ENCODE data around the gene ATP8B1.

The ATP8B1 gene

DNA sequence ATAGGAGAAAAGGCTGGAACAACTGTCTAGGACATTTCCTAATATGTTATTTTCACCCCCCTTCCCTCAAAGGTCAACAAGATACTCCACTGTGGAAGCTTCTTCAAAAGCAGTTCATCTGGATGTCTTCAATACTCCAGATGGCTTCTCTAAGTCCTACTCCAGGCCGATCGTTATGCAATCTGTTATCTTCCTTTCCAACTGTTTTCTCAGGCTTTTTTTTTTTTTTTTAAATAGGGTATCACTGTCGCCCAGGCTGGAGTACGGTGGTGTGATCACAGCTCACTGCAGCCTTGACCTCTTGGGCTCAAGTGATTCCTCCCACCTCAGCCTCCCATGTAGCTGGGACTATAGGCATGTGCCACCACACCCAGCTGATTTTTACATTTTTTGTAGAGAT lies 26.3 kb downstream of the ATP8B1 start:
- Histone ChIP-seq H3K27ac (ENCODE audit: low read depth, low read length) (no peak overlapping the region), H3K9me3 (ENCODE audit: insufficient read depth, low read depth, low read length) (no peaks in the 10 kb centered on the region), H3K9ac (ENCODE audit: low read depth, low read length) (no peak overlapping the region), H3K4me1 (ENCODE audit: insufficient read depth, low read length) (peaks cover 14% of the 10 kb centered on the region), H3K27me3 (ENCODE audit: insufficient read depth, low read length) (no peaks in the 10 kb centered on the region), H3K36me3 (ENCODE audit: insufficient read depth, low read length) (no peaks in the 10 kb centered on the region), H3K4me3 (ENCODE audit: low read length) (no peak overlapping the region)
- WGBS, result 86% methylated on average over 4 of the region's 4 CpGs

DNA sequence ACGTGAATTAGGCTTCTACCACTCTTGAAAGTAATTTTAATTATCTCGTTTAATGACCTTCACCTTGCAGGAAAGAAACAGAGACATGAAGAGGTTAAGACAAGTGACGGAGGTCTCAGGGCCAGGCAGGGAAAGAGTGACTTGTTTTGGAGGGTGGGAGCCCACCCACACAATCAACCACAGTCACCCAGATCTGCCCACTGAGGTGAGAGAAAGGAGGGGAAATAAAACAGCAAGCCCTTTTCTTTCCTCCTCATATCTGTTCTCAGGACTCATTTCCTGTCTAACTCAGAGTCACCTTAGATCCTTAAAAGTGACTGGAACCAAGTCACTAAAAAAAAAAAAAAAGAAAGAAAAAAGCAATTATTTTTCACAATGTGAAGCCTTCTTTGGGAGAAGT lies 26.8 kb downstream of the ATP8B1 start:
- H3K27ac ChIP-seq (ENCODE audit: low read depth, low read length), result no peak overlapping the region
- H3K9me3 ChIP-seq (ENCODE audit: insufficient read depth, low read depth, low read length), result no peaks in the 10 kb centered on the region
- H3K27me3 ChIP-seq (ENCODE audit: insufficient read depth, low read length), result no peaks in the 10 kb centered on the region
- H3K9ac ChIP-seq (ENCODE audit: low read depth, low read length), result no peak overlapping the region
- 100% methylated on average over 3 of the region's 3 CpGs for WGBS
- no peak overlapping the region for H3K4me3 ChIP-seq (ENCODE audit: low read length)
- H3K4me1 ChIP-seq (ENCODE audit: insufficient read depth, low read length), result peaks cover 16% of the 10 kb centered on the region
- H3K36me3 ChIP-seq (ENCODE audit: insufficient read depth, low read length), result no peaks in the 10 kb centered on the region

DNA sequence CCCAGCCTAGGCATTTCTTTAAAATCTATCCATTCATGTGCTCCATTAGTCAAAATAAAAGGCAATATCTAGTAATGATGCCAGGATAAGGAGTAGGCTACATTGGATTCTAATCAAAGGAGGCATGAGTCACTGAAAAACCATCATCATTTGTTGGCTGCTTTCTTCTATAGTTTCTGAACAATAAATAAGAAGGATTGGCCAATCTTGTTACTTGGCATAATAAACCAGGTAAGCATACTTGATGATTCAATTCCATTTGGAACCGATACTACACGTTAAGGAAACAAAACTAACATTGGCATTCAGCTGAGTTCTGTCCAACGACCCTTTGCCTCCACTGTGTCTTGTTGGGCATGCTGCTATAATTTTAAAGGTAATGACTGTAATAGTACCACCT lies 27.2 kb downstream of the ATP8B1 start:
- Histone ChIP-seq H3K9ac (ENCODE audit: low read depth, low read length) (no peak overlapping the region), H3K27me3 (ENCODE audit: insufficient read depth, low read length) (no peaks in the 10 kb centered on the region), H3K4me3 (ENCODE audit: low read length) (no peak overlapping the region), H3K36me3 (ENCODE audit: insufficient read depth, low read length) (no peaks in the 10 kb centered on the region), H3K9me3 (ENCODE audit: insufficient read depth, low read depth, low read length) (no peaks in the 10 kb centered on the region), H3K4me1 (ENCODE audit: insufficient read depth, low read length) (peaks cover 17% of the 10 kb centered on the region), H3K27ac (ENCODE audit: low read depth, low read length) (no peak overlapping the region)
- 99% methylated on average over 3 of the region's 3 CpGs for WGBS

DNA sequence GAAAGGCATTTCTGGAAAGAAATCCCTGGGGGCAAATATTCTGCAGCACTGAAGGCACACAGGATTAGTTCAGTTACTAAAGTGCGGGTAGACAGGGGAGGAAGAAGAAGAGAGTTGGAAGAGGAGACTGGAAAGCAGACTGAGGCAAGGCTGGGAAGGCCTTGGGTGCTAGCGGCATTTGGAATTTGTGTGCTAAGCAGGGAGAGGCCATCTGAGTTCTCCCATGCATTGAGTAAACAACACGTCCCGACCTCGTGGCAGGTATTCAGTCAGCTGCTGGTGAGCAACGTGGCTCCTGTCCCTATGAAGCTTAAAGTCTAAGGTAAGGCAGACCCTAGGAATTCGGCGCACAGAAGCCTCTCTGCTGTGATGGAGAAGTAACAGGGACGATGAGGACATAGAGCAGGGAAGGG lies 30.7 kb downstream of the ATP8B1 start:
- WGBS, result 81% methylated on average over 9 of the region's 9 CpGs
- peaks cover 6% of the 10 kb centered on the region; the same call in 1 of the 2 replicates for H3K4me1 ChIP-seq (ENCODE audit: insufficient read depth, low read length)
- no peak overlapping the region for H3K27ac ChIP-seq (ENCODE audit: low read depth, low read length)

DNA sequence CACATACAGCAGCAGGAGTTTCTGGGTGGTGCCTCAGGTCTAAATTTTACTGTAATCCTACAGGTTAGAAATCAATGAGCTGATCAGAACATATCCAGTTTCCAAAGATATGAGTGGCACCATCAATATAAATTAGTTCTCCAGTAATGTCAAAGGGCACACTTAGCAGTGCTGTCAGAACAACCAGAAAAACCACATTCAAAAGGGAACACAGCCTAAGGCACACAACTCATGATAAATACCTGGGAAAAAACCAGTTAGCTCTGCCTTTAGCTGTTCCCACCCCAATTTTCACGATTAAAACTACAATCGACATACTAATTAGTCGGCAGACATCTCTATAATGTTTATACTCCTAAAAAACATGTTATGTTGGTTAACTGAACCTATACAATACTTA lies 31.5 kb downstream of the ATP8B1 start:
- 98% methylated on average over 2 of the region's 3 CpGs for WGBS
- no peaks in the 10 kb centered on the region for H3K36me3 ChIP-seq (ENCODE audit: insufficient read depth, low read length)
- H3K27me3 ChIP-seq (ENCODE audit: insufficient read depth, low read length), result no peaks in the 10 kb centered on the region
- H3K27ac ChIP-seq (ENCODE audit: low read depth, low read length), result no peak overlapping the region
- no peak overlapping the region for H3K9ac ChIP-seq (ENCODE audit: low read depth, low read length)
- H3K9me3 ChIP-seq (ENCODE audit: insufficient read depth, low read depth, low read length), result no peaks in the 10 kb centered on the region
- no peak overlapping the region for H3K4me3 ChIP-seq (ENCODE audit: low read length)
- peaks cover 6% of the 10 kb centered on the region; the same call in 1 of the 2 replicates for H3K4me1 ChIP-seq (ENCODE audit: insufficient read depth, low read length)

More for the DNA sequence above, 30.7 kb downstream of the ATP8B1 start:
- Histone ChIP-seq H3K9ac (ENCODE audit: low read depth, low read length) (no peak overlapping the region), H3K27me3 (ENCODE audit: insufficient read depth, low read length) (no peaks in the 10 kb centered on the region), H3K9me3 (ENCODE audit: insufficient read depth, low read depth, low read length) (no peaks in the 10 kb centered on the region), H3K4me3 (ENCODE audit: low read length) (no peak overlapping the region), H3K36me3 (ENCODE audit: insufficient read depth, low read length) (no peaks in the 10 kb centered on the region)

DNA sequence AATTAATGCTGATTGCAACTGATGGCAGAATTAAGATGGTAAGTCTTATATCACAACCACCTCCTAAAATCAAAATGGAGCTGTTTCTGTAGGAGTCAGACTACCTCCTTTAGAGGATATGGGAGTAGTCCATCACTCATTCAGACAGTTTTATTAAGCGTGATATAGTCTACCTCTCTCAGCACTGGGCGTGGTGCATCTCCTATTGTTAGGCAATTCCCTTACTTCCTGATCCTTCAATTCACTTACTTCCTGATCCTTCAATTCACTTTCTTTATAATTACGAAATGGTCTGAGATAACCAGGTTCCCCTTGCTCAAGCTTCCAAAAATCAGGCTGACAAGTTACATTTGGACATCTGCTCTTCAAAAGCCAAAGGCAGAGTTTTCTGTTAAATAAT lies 31.9 kb downstream of the ATP8B1 start:
- Histone ChIP-seq H3K4me3 (ENCODE audit: low read length) (no peak overlapping the region), H3K9ac (ENCODE audit: low read depth, low read length) (no peak overlapping the region), H3K27ac (ENCODE audit: low read depth, low read length) (no peak overlapping the region)

DNA sequence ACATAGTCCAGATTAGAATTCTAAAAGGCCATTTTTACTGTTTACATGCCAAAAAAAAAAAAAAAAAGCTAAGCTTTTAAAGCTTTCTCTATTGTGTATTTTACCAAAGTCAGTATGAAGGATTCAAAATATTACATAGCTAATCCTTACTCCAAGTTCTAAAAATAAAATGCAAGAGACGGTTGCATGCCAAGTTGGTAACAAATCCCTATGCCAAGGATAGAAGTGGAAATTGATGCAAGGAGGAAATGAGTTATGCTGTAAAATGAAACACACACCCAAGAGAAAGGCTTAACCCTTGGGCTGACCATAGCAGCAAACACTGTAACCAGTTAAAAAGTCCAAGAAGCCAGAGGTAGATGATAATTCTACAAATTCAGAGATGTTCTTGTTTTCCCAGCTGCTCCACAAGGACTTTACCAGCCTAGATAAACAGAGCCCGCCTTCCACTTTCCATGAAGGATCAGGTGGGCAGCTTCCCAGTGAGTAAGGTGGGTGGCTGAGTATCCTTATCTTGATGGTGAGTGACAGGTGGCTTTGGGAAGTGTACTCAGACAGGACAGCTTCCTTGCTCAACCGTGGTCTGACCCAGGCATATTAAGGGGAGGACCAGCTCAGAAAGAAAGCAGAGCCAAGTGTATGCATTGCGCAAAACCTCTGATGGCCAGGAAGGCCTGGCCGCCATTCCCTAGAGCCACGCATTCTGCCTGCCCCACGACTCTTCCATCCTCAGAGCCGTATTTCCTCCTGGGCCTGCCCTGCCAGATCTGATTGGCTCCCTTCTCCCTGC lies 34.4 kb downstream of the ATP8B1 start:
- no peak overlapping the region for H3K9ac ChIP-seq (ENCODE audit: low read depth, low read length)
- H3K9me3 ChIP-seq (ENCODE audit: insufficient read depth, low read depth, low read length), result no peaks in the 10 kb centered on the region
- WGBS, result 92% methylated on average over 7 of the region's 8 CpGs
- no peak overlapping the region for H3K4me3 ChIP-seq (ENCODE audit: low read length)
- H3K4me1 ChIP-seq (ENCODE audit: insufficient read depth, low read length), result peaks cover 6% of the 10 kb centered on the region; the same call in 1 of the 2 replicates
- H3K27me3 ChIP-seq (ENCODE audit: insufficient read depth, low read length), result no peaks in the 10 kb centered on the region
- H3K36me3 ChIP-seq (ENCODE audit: insufficient read depth, low read length), result no peaks in the 10 kb centered on the region
- no peak overlapping the region for H3K27ac ChIP-seq (ENCODE audit: low read depth, low read length)

More for the DNA sequence above, 31.9 kb downstream of the ATP8B1 start:
- no peaks in the 10 kb centered on the region for H3K9me3 ChIP-seq (ENCODE audit: insufficient read depth, low read depth, low read length)
- peaks cover 6% of the 10 kb centered on the region; the same call in 1 of the 2 replicates for H3K4me1 ChIP-seq (ENCODE audit: insufficient read depth, low read length)
- WGBS, result 83% methylated on average over 3 of the region's 3 CpGs
- no peaks in the 10 kb centered on the region for H3K27me3 ChIP-seq (ENCODE audit: insufficient read depth, low read length)
- no peaks in the 10 kb centered on the region for H3K36me3 ChIP-seq (ENCODE audit: insufficient read depth, low read length)

DNA sequence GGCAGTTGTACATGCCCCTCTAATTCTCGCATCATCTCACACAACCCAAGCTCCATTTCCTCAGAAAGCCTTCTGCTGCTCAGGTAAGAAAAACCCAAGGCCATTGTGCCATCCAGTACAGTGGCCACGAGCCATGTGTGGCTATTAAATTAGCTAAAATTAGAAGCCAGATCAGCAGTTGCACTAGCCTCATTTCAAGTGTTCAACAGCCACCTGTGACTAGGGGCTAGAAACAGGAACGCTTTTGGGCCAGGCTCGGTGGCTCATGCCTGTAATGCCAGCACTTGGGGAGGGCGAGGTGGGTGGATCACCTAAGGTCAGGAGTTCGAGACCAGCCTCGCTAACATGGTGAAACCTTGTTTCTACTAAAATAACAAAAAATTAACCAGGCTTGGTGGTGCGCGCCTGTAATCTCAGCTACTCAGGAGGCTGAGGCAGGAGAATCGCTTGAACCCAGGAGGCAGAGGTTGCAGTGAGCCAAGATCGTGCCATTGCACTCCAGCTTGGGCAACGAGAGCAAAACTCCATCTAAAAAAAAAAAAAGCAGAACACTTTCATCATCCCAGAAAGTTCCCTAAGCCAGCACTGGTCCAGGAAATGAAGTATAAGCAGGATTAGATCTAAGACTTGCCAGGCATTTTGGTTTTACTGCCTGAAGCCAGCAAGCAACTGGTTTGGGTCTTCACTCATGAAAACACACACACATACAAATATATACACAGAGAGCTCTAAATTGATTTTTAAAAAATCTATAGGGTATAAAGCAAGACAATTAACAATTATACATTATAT lies 35.7 kb downstream of the ATP8B1 start:
- H3K27me3 ChIP-seq (ENCODE audit: insufficient read depth, low read length), result no peaks in the 10 kb centered on the region
- 91% methylated on average over 12 of the region's 12 CpGs for WGBS
- H3K36me3 ChIP-seq (ENCODE audit: insufficient read depth, low read length), result no peaks in the 10 kb centered on the region
- peaks cover 6% of the 10 kb centered on the region; the same call in 1 of the 2 replicates for H3K4me1 ChIP-seq (ENCODE audit: insufficient read depth, low read length)
- H3K9me3 ChIP-seq (ENCODE audit: insufficient read depth, low read depth, low read length), result no peaks in the 10 kb centered on the region
- H3K27ac ChIP-seq (ENCODE audit: low read depth, low read length), result no peak overlapping the region
- no peak overlapping the region for H3K9ac ChIP-seq (ENCODE audit: low read depth, low read length)
- no peak overlapping the region for H3K4me3 ChIP-seq (ENCODE audit: low read length)

DNA sequence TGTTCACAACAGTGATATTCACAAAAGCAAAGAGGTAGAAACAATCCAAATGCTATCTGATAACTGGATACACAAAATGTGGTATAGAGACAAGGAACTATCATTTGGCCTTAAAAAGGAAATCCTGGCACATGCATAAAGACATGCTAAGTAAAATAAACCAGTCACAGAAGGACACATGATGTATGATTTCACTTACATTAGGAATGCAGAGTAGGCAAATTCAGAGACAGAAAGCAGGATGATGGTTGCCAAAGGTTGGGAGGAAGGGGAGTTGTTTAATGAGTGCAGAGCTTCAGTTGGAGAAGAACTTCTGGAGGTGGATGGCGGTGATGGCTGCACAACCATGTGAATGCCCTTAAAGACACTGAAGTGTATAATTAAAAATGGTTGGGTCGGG lies 38.1 kb downstream of the ATP8B1 start:
- Histone ChIP-seq H3K4me3 (ENCODE audit: low read length) (no peak overlapping the region), H3K27me3 (ENCODE audit: insufficient read depth, low read length) (no peaks in the 10 kb centered on the region), H3K36me3 (ENCODE audit: insufficient read depth, low read length) (no peaks in the 10 kb centered on the region), H3K9ac (ENCODE audit: low read depth, low read length) (no peak overlapping the region), H3K9me3 (ENCODE audit: insufficient read depth, low read depth, low read length) (no peaks in the 10 kb centered on the region), H3K4me1 (ENCODE audit: insufficient read depth, low read length) (no peaks in the 10 kb centered on the region), H3K27ac (ENCODE audit: low read depth, low read length) (no peak overlapping the region)
- 95% methylated on average over 2 of the region's 2 CpGs for WGBS

DNA sequence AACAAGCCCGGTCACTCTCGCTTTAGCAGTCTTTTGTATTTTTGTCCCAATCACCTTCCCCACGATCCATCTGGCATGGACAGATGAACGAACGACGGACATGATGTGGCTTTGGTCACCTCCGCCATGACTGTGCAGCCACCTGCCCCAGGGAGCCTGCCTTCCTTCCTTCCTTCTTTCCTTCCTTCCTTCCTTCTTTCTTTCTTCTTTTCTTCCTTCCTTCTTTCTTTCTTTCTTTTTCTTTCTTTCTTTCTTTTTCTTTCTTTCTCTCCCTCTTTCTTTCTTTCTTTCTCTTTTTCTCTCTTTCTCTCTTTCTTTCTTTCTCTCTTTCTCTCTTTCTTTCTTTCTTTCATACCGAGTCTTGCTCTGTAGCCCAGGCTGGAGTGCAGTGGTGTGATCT lies 39.0 kb downstream of the ATP8B1 start:
- Histone ChIP-seq H3K4me1 (ENCODE audit: insufficient read depth, low read length) (no peaks in the 10 kb centered on the region), H3K36me3 (ENCODE audit: insufficient read depth, low read length) (no peaks in the 10 kb centered on the region), H3K9ac (ENCODE audit: low read depth, low read length) (no peak overlapping the region), H3K27me3 (ENCODE audit: insufficient read depth, low read length) (no peaks in the 10 kb centered on the region), H3K27ac (ENCODE audit: low read depth, low read length) (no peak overlapping the region), H3K9me3 (ENCODE audit: insufficient read depth, low read depth, low read length) (no peaks in the 10 kb centered on the region), H3K4me3 (ENCODE audit: low read length) (no peak overlapping the region)
- WGBS, result 90% methylated on average over 8 of the region's 8 CpGs

DNA sequence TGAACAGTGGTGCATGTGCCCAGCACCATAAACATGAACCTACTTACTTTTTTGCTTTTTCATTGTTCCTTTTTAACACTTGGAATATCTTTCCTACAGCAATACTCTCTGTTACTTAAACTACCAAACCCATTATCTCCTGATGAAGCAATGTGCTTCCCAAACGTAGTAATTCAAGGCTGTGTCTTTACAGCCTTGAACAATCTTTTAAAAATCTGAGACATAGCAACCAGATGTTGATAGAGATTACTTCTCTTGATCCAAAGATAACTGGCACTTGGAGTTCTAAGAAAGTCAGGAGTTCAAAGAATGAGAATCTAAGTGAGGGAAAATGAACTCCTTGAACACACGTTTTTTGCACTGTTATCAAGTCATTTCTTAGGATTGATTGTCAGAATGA lies 40.4 kb downstream of the ATP8B1 start:
- no peak overlapping the region for H3K9ac ChIP-seq (ENCODE audit: low read depth, low read length)
- no peak overlapping the region for H3K27ac ChIP-seq (ENCODE audit: low read depth, low read length)
- 95% methylated on average over 2 of the region's 2 CpGs for WGBS
- no peaks in the 10 kb centered on the region for H3K36me3 ChIP-seq (ENCODE audit: insufficient read depth, low read length)
- no peaks in the 10 kb centered on the region for H3K4me1 ChIP-seq (ENCODE audit: insufficient read depth, low read length)
- H3K9me3 ChIP-seq (ENCODE audit: insufficient read depth, low read depth, low read length), result no peaks in the 10 kb centered on the region
- H3K4me3 ChIP-seq (ENCODE audit: low read length), result no peak overlapping the region
- H3K27me3 ChIP-seq (ENCODE audit: insufficient read depth, low read length), result no peaks in the 10 kb centered on the region
